Glutamatergic neuron (in vitro differentiated cells): ENCODE results near the gene EIF3I. TPM values are rescaled to one million over a fixed set of nuclear protein-coding genes. Genes with fewer than 3 reads are reported as not detected.

Experiments used
- DNase-seq: peaks from one replicate; pipeline ENCODE4 v3.0.0; 2022
- H3K27ac Mint-ChIP-seq: one replicate; pipeline ENCODE4 v1.8.0; 2020; ENCODE audit warnings: mild to moderate bottlenecking, mixed read lengths, inconsistent platforms; ENCODE audit not compliant: unreplicated experiment
- H3K27me3 Mint-ChIP-seq: one replicate; pipeline ENCODE4 v1.8.0; 2020; ENCODE audit warnings: mild to moderate bottlenecking, moderate library complexity, mixed read lengths, inconsistent platforms; ENCODE audit not compliant: unreplicated experiment
- H3K36me3 Mint-ChIP-seq: one replicate; pipeline ENCODE4 v1.8.0; 2020; ENCODE audit warnings: mild to moderate bottlenecking, mixed read lengths, inconsistent platforms; ENCODE audit not compliant: unreplicated experiment
- H3K4me1 Mint-ChIP-seq: one replicate; pipeline ENCODE4 v1.8.0; 2020; ENCODE audit warnings: mild to moderate bottlenecking, low read depth, mixed read lengths, inconsistent platforms; ENCODE audit not compliant: unreplicated experiment
- H3K4me3 Mint-ChIP-seq: one replicate; pipeline ENCODE4 v1.8.0; 2020; ENCODE audit warnings: mild to moderate bottlenecking, mixed read lengths, inconsistent platforms; ENCODE audit not compliant: unreplicated experiment
- H3K9me3 Mint-ChIP-seq: one replicate; pipeline ENCODE4 v1.8.0; 2020; ENCODE audit warnings: mild to moderate bottlenecking, moderate library complexity, mixed read lengths, inconsistent platforms; ENCODE audit not compliant: unreplicated experiment
- total RNA-seq: library from RNA; stranded (reverse); fragmentation: NEBNext Ultra II Directional; extraction: Animal tissue kit (Norgen Biotek cat#: 25700); gene quantifications from one replicate; pipeline ENCODE4 v1.2.1, GENCODE V29; 2021; ENCODE audit not compliant: unreplicated experiment
- TF ChIP-seq, protein P1 (sequence below): fragments of 200-600 bp; sonication (generic); IDR thresholded peaks from one replicate; pipeline ENCODE4 v1.5.0; 2021; ENCODE audit not compliant: partially characterized antibody, unreplicated experiment

The EIF3I gene
- total RNA-seq, 1 donor from 2014 or later = 103 TPM

- Mint-ChIP-seq H3K36me3 (no peaks in the 10 kb centered on the region), H3K27ac (peak overlapping the region; percentile 92)
Observed at GRCh38 chr1:32247983-32248889, 26.0 kb downstream of the EIF3I start.

DNA sequence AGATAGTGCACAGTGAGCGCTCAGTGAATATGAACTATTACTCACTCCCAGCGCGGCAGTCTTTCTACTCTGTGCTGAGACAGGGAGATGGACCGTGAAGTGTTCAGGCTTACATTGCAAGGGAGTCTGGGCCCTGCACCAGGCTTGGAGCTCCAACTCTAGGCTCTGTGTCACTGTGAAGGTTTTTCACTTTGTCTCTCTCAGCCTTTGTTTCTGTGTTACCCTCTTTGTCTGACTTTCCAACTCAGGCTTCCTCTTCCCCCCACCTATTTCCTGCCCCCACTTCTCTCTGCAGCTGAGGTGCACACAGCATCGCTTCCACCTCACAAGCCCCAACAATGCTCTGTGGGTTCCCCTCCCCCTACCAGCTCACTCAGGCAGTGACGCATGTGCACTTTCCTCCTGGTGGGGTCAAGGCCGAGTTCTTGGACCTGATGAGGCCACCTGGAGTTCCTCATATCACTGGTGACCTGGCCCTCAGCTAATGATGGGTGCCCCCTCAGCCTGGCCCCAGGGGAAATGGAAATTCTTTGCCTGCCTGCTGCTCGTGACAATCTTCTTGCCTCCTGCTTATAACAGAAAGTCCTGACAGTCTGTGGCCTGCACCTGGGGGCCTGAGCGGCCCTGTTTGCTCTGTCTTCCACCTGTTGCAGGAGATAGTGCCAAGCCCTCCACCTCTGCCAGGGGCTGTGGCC is 27.8 kb downstream of the EIF3I start:
- H3K4me3 Mint-ChIP-seq = peak overlapping the region; percentile 61
- peaks cover 11% of the 10 kb centered on the region for H3K9me3 Mint-ChIP-seq
- H3K4me1 Mint-ChIP-seq = peaks cover 27% of the 10 kb centered on the region
- TF ChIP-seq, protein P1, sequence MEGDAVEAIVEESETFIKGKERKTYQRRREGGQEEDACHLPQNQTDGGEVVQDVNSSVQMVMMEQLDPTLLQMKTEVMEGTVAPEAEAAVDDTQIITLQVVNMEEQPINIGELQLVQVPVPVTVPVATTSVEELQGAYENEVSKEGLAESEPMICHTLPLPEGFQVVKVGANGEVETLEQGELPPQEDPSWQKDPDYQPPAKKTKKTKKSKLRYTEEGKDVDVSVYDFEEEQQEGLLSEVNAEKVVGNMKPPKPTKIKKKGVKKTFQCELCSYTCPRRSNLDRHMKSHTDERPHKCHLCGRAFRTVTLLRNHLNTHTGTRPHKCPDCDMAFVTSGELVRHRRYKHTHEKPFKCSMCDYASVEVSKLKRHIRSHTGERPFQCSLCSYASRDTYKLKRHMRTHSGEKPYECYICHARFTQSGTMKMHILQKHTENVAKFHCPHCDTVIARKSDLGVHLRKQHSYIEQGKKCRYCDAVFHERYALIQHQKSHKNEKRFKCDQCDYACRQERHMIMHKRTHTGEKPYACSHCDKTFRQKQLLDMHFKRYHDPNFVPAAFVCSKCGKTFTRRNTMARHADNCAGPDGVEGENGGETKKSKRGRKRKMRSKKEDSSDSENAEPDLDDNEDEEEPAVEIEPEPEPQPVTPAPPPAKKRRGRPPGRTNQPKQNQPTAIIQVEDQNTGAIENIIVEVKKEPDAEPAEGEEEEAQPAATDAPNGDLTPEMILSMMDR = no peak
- H3K27me3 Mint-ChIP-seq = peaks cover 14% of the 10 kb centered on the region
- peak overlapping the region; percentile 36 for H3K27ac Mint-ChIP-seq
- no peaks in the 10 kb centered on the region for H3K36me3 Mint-ChIP-seq
- DNase-seq = no peak

More at GRCh38 chr1:32247983-32248889, 26.0 kb downstream of the EIF3I start:
- Mint-ChIP-seq H3K27me3 (peaks cover 14% of the 10 kb centered on the region), H3K9me3 (peaks cover 11% of the 10 kb centered on the region), H3K4me1 (peaks cover 27% of the 10 kb centered on the region), H3K4me3 (peak overlapping the region; percentile 71)
- DNase-seq = peak; percentile 90
- TF ChIP-seq, protein P1 = peak; percentile 97

GRCh38 chr1:32250893-32251716 is 28.9 kb downstream of the EIF3I start, which contains the start of gene LCK:
Gene LCK (plus strand): TSS chr1:32251265. CDS start chr1:32274330, 23,065 bp downstream.
- H3K27me3 Mint-ChIP-seq = peaks cover 14% of the 10 kb centered on the region
- H3K27ac Mint-ChIP-seq = no peak within 1 kb of the TSS
- peaks cover 27% of the 10 kb centered on the region for H3K4me1 Mint-ChIP-seq
- TF ChIP-seq, protein P1 = no peak
- H3K36me3 Mint-ChIP-seq = no peaks in the 10 kb centered on the region
- H3K4me3 Mint-ChIP-seq = peak within 1 kb of the TSS; percentile 61
- DNase-seq = peak; percentile 26
- peaks cover 11% of the 10 kb centered on the region for H3K9me3 Mint-ChIP-seq

DNA sequence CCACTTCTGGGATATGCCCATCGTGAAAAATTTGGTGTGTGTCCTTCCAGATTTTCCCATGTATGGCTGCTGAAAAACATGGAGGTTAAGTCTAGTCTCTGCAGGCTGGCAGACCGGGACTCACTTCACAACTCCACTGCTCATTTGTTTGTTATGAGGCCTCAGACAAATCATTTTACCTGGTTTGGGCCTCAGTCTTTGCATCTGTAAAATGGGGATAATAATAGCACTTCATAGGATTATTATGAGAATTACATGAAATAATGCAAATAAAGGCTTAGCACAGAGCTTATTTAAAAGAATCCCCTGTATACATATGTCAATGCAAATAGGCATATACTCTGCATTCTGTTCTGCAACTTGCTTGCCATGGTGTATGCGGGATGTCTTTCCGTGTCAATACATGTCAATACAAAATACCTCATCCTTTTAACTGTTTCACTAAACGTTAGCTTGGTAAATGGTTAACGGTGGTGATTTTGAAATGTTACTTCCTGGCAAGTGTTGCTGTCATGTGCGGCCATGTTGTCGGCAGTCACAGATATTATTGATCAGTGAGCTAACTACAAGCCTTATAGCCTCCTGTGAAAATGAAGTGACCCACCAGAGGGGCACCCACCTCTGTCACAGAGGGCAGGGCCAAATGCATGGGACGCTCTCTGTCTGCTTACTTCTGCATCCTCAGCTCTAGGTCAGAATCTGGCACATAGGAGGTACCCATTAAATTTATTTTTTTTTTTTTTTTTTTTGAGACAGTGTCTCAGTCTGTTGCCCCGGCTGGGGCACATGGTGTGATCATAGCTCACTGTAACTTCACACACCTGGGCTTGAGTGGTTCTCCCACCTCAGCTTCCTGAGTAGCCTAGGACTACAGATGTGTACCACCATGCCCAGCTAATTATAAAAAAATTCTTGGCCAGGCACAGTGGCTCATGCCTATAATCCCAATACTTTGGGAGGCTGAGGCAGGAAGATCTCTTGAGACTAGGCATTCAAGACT is 33.2 kb downstream of the EIF3I start:
- H3K4me3 Mint-ChIP-seq = no peak overlapping the region
- no peaks in the 10 kb centered on the region for H3K36me3 Mint-ChIP-seq
- H3K27me3 Mint-ChIP-seq = peaks cover 4% of the 10 kb centered on the region
- TF ChIP-seq, protein P1 = no peak
- DNase-seq = no peak
- peaks cover 12% of the 10 kb centered on the region for H3K4me1 Mint-ChIP-seq
- H3K27ac Mint-ChIP-seq = no peak overlapping the region
- peaks cover 3% of the 10 kb centered on the region for H3K9me3 Mint-ChIP-seq
